WI38 (cell line): ENCODE results near the gene LSAMP.

Experiments
- H3K4me3 ChIP-seq: 2 replicates; pipeline ENCODE4 v1.5.1; 2011; ENCODE audit warnings: low read depth, mild to moderate bottlenecking, control low read depth, low read length
- CTCF ChIP-seq: IDR thresholded peaks from 2 replicates; pipeline ENCODE4 v1.5.1; 2012; ENCODE audit warnings: low read depth, mild to moderate bottlenecking, control low read depth, low read length

The LSAMP gene

GRCh38 chr3:116246406-116246980, 198.8 kb downstream of the LSAMP start:
- no peak overlapping the region for H3K4me3 ChIP-seq
- no peak for TF ChIP-seq CTCF

GRCh38 chr3:116242825-116243224, 202.5 kb downstream of the LSAMP start:
- TF ChIP-seq CTCF, result no peak
- H3K4me3 ChIP-seq, result no peak overlapping the region

GRCh38 chr3:116241677-116242076, 203.6 kb downstream of the LSAMP start:
- TF ChIP-seq CTCF, result no peak
- H3K4me3 ChIP-seq, result no peak overlapping the region

- TF ChIP-seq CTCF, result no peak
- H3K4me3 ChIP-seq, result no peak overlapping the region
Measured at GRCh38 chr3:116240261-116240660, 205.0 kb downstream of the LSAMP start.

- no peak for TF ChIP-seq CTCF
- no peak overlapping the region for H3K4me3 ChIP-seq
Measured at GRCh38 chr3:116238846-116239565, 206.3 kb downstream of the LSAMP start.

GRCh38 chr3:116233711-116234357, 211.5 kb downstream of the LSAMP start:
- TF ChIP-seq CTCF, result no peak
- no peak overlapping the region for H3K4me3 ChIP-seq

- no peak for TF ChIP-seq CTCF
- H3K4me3 ChIP-seq, result no peak overlapping the region
Measured at GRCh38 chr3:116230431-116231020, 214.8 kb downstream of the LSAMP start.
